HG03196 (cell line): ENCODE results near the gene TPD52L1.

Source experiments
- ATAC-seq: cut with Tn5 transposase; IDR thresholded peaks from one replicate; pipeline ENCODE4 v1.9.1; 2021; ENCODE audit not compliant: unreplicated experiment

The TPD52L1 gene

GRCh38 chr6:125301435-125302391 lies 148.1 kb downstream of the TPD52L1 start, which contains the start of gene HDDC2:
Gene HDDC2, minus strand, starts transcription at chr6:125301967. Its CDS starts 35 bp downstream, at chr6:125301932.
- peak; percentile 91 for ATAC-seq

GRCh38 chr6:125302840-125303511 lies 149.4 kb downstream of the TPD52L1 start:
- no peak for ATAC-seq

- no peak for ATAC-seq
These were observed 149.9 kb downstream of the TPD52L1 start for GRCh38 chr6:125303512-125303854.

GRCh38 chr6:125304970-125305660 lies 151.5 kb downstream of the TPD52L1 start:
- ATAC-seq = no peak

- ATAC-seq = no peak
These were observed 153.2 kb downstream of the TPD52L1 start for GRCh38 chr6:125306756-125307149.

- no peak for ATAC-seq
These were observed 153.7 kb downstream of the TPD52L1 start for GRCh38 chr6:125307150-125307838.

- ATAC-seq = no peak
These were observed 154.5 kb downstream of the TPD52L1 start for GRCh38 chr6:125307964-125308615.

GRCh38 chr6:125310994-125311649 lies 157.5 kb downstream of the TPD52L1 start:
- ATAC-seq = no peak

- ATAC-seq = no peak
These were observed 158.9 kb downstream of the TPD52L1 start for GRCh38 chr6:125312478-125312877.

GRCh38 chr6:125312950-125313349 lies 159.4 kb downstream of the TPD52L1 start:
- ATAC-seq = no peak
